ENCODE data around the gene ZNF747.
A peak's percentile ranks its signal among the peaks of the same experiment; 100 is the strongest.
"Not testable (repeated sequence)": the region's sequence is repeated elsewhere in the genome, so short reads cannot be mapped to it uniquely, and the experiment has no call there.

The ZNF747 gene

DNA sequence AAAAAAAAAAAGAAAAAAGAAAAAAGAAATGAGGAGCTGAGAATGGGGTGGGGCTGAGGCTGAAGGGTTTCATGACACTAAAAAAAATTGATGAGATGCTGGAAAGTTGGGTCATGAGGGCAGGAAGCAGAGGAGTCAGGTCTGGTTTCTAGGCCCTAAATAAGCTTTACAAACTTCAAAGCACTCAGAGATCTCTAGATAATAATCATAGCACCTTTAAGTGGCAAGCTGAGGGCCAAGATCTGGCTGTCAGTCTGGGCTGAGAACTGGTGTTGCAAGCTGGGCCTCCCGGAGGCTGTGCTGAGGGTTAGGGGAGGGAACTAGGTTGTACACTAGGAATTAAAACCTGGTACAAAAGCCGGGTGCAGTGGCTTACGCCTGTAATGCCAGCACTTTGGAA lies 17.1 kb upstream of the ZNF747 start:
- peak overlapping the region; percentile 70 for H3K4me3 Mint-ChIP-seq
- peak overlapping the region; percentile 92 for H3K27ac Mint-ChIP-seq
- H3K36me3 Mint-ChIP-seq (ENCODE audit: low read depth): peaks cover 36% of the 10 kb centered on the region
- peaks cover 50% of the 10 kb centered on the region for H3K4me1 Mint-ChIP-seq (ENCODE audit: low read depth)
- no peaks in the 10 kb centered on the region for H3K27me3 Mint-ChIP-seq (ENCODE audit: low read depth)
- no peaks in the 10 kb centered on the region for H3K9me3 Mint-ChIP-seq
- DNase-seq (ENCODE audit: low spot score): peak; percentile 73

DNA sequence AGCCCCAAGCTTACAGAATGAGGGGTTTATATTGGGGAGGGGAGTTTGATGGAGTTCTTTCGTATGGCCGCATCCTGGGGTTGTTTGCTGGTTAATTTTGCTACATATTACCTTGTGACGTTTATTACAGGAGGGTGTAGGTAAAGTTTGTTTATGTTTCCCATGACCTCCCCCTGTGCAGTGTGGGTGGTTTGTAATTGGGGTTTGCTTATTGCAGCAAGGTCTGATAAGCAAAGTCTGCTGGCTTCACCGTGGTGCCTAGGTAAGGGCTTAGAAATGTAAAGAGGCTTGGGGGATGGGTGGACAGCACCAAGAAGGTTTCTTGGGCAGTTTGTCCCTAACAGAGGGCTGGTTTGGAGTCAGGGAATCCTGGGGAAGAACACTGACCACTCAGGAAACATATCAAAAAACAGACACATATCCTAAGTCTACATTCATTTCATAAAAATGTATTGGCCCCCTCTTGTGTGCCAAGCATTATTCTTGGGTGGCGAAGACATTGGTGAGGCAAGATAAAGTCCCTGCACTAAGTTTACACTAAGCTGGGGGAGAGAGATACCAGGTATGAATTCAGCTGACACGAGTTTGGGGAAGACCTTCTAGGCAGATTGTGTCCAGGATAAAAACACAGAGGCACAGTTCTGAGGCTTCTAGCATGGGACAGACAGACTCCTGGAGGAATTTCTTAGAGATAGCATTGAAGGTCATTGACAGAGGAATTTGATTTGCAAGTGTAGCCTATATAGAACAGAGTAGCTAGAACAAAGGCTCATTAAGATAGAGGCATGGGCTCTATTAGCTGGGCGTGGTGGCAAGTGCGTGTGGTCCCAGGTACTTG lies 14.0 kb upstream of the ZNF747 start:
- H3K27me3 Mint-ChIP-seq (ENCODE audit: low read depth): no peaks in the 10 kb centered on the region
- H3K27ac Mint-ChIP-seq: no peak overlapping the region
- DNase-seq (ENCODE audit: low spot score): no peak
- no peak overlapping the region for H3K4me3 Mint-ChIP-seq
- peaks cover 37% of the 10 kb centered on the region for H3K4me1 Mint-ChIP-seq (ENCODE audit: low read depth)
- no peaks in the 10 kb centered on the region for H3K9me3 Mint-ChIP-seq
- H3K36me3 Mint-ChIP-seq (ENCODE audit: low read depth): peaks cover 18% of the 10 kb centered on the region

DNA sequence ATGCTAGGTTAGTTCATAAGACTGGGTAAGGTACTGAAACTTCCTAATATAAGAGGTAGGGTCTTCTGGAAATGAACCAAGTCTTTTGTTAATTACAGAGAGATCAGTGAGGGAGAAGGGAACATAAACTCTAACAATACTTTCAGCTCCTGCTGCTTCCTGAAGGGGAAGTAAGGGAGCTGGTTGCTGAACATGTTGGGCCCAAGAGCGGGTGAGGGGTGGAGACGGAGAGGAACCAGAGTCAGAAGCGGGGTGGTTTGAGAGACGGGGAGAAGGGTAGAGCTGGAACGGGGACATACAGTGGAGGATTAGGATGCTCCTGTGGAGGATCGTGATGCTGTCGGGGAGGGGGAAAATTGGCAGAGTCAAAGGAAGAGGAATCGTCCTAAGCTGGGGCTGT lies 11.5 kb upstream of the ZNF747 start:
- H3K9me3 Mint-ChIP-seq: no peaks in the 10 kb centered on the region
- no peaks in the 10 kb centered on the region for H3K27me3 Mint-ChIP-seq (ENCODE audit: low read depth)
- DNase-seq (ENCODE audit: low spot score): no peak
- no peak overlapping the region for H3K27ac Mint-ChIP-seq
- H3K4me1 Mint-ChIP-seq (ENCODE audit: low read depth): peaks cover 14% of the 10 kb centered on the region
- H3K36me3 Mint-ChIP-seq (ENCODE audit: low read depth): peaks cover 6% of the 10 kb centered on the region
- H3K4me3 Mint-ChIP-seq: no peak overlapping the region

DNA sequence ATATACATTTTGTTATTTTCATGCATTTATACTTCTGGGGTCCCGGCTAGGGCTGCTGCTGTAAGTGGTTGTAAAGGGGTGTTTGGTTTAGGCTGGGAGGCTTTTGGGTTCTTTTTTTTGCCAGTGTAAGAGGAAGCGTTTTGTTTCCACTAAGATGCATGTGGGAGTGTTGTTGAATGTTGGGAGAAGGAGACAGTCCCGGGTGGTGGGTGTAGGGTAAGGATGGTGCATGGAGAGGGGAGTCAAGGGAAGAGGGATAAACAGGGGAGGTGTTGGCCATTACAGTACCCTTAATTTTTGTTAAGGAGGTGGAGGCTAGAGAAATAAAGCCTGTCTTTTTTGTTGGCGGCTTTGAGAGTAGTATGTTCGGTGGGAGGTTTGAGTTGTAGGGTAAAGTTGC lies 8.4 kb upstream of the ZNF747 start:
- H3K9me3 Mint-ChIP-seq: no peaks in the 10 kb centered on the region
- no peaks in the 10 kb centered on the region for H3K4me1 Mint-ChIP-seq (ENCODE audit: low read depth)
- no peak overlapping the region for H3K27ac Mint-ChIP-seq
- DNase-seq (ENCODE audit: low spot score): no peak
- peaks cover 4% of the 10 kb centered on the region for H3K36me3 Mint-ChIP-seq (ENCODE audit: low read depth)
- no peak overlapping the region for H3K4me3 Mint-ChIP-seq
- no peaks in the 10 kb centered on the region for H3K27me3 Mint-ChIP-seq (ENCODE audit: low read depth)

DNA sequence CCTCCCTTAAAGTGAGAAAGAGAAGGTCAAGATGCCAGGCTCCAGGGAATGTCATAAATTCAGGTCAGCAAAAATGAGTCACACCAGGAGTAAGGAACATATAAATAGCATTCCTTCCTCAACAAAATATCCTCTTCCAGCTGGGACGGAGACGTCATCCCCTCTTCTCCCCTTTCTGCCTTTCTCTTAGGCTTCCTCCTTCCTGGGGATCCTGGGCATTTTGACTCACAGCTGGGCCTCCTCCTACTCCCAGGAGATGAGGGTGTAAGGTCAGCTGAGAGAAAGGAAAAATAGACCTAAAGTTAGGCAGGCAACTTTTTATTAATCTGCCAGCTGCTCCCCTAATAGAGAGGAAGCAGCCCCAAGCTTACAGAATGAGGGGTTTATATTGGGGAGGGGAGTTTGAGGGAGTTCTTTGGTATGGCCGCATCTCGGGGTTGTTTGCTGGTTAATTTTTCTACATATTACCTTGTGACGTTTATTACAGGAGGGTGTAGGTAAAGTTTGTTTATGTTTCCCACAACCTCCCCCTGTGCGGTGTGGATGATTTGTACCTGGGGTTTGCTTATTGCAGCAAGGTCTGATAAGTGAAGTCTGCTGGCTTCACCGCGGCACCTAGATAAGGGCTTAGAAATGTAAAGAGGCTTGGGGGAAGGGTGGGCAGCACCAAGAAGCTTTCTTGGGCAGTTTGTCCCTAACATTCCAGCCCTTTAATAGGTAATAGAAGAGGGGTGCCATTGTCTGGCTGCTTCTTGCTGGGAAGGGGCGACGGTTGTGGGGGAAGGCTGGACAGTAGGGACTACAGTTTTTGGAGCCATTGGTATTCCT lies 7.1 kb upstream of the ZNF747 start:
- H3K4me3 Mint-ChIP-seq: no peak overlapping the region
- H3K9me3 Mint-ChIP-seq: no peaks in the 10 kb centered on the region
- H3K36me3 Mint-ChIP-seq (ENCODE audit: low read depth): peaks cover 7% of the 10 kb centered on the region
- no peak overlapping the region for H3K27ac Mint-ChIP-seq
- H3K27me3 Mint-ChIP-seq (ENCODE audit: low read depth): no peaks in the 10 kb centered on the region
- peaks cover 7% of the 10 kb centered on the region for H3K4me1 Mint-ChIP-seq (ENCODE audit: low read depth)
- no peak for DNase-seq (ENCODE audit: low spot score)

DNA sequence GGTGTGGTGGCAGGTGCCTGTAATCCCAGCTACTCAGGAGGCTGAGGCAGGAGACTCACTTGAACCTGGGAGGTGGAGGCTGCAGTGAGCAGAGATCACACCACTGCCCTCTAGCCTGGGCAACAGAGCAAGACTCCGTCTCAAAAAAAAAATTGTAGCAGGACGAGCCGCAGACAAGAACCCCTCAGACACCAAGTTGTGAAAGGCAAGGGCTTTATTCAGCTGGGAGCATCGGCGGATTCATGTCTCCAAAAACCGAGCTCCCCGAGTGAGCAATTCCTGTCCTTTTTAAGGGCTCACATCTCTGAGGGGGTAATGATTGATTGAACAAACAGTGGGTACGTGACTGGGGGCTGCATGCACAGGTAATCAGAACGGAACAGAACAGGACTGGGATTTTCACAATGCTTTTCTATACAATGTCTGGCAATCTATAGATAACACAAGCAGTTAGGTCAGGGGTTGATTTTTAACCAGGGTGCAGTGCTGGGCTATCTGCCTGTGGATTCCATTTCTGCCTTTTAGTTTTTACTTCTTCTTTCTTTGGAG lies 6.3 kb upstream of the ZNF747 start:
- H3K4me3 Mint-ChIP-seq; H3K27me3 Mint-ChIP-seq (ENCODE audit: low read depth); H3K27ac Mint-ChIP-seq; DNase-seq (ENCODE audit: low spot score); H3K9me3 Mint-ChIP-seq: not testable (repeated sequence)
- Mint-ChIP-seq H3K36me3 (ENCODE audit: low read depth) (peaks cover 10% of the 10 kb centered on the region), H3K4me1 (ENCODE audit: low read depth) (peaks cover 13% of the 10 kb centered on the region)

DNA sequence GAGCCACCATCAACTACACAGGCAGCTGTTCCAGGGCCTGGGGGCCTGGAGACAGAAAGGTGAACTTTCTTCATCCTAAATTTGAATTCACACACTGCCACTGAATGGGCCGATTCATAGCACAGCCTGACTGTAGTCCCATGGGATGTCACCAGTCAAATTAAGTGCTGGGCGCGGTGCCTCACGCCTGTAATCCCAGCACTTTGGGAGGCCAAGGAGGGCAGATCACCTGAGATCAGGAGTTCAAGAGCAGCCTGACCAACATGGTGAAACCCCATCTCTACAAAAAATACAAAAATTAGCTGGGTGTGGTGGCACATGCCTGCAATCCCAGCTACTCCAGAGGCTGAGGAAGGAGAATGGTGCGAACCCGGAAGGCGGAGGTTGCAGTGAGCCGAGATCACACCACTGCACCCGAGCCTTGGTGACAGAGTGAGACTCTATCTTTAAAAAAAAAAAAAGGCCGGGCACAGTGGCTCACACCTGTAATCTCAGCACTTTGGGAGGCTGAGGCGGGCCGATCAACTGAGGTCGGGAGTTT lies 5.4 kb upstream of the ZNF747 start:
- not testable (repeated sequence) for H3K27me3 Mint-ChIP-seq (ENCODE audit: low read depth); H3K27ac Mint-ChIP-seq; H3K9me3 Mint-ChIP-seq; DNase-seq (ENCODE audit: low spot score); H3K4me3 Mint-ChIP-seq
- H3K36me3 Mint-ChIP-seq (ENCODE audit: low read depth): peaks cover 10% of the 10 kb centered on the region
- H3K4me1 Mint-ChIP-seq (ENCODE audit: low read depth): peaks cover 18% of the 10 kb centered on the region

DNA sequence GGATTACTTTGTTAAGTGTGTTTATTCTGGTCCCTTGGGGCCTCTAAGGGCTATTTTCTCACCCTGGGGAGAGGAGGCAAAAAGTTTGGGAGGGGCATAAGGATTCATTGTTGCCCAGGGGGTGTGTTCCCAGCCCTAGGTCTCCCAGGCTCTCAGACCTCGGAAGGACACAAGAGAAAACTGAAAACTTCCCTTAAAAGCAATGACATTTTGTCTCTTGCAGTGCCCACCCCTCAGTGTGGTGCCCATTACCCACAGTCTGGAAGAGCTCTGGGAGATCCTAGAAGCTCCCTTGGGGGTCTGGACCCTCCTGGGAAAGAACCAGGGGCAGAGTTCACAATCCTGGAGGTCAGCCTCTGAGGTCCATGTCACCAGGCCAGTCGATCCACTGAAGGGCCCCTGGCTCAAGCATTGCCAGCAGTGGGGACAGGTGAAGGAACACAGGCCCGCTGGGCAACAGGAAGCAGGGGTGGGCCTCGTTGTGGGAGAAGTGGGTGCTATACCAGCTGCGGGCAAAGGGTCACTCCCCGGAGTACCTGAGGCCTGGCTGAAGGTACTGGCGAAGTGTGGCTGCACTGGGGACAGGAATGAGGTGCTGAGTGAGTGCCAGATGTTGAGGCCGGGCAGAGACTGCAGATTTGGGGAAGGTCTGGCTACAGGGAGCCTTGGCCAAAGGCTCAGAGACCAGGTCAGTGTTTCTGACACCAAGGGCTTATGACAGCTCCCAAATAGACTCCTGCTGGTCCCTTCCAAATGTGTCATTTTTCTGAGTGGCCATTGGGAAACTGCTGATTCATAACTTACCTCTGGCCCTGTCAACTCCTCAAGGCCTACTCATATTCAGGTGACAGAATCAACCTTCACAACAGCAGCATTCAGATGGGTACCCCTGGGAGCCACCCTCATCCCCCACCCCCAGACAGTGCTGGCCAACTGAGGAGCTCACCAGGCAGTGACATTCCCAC lies 4.6 kb upstream of the ZNF747 start:
- Mint-ChIP-seq H3K36me3 (ENCODE audit: low read depth) (peaks cover 10% of the 10 kb centered on the region), H3K27me3 (ENCODE audit: low read depth) (no peaks in the 10 kb centered on the region), H3K4me3 (no peak overlapping the region), H3K27ac (no peak overlapping the region), H3K9me3 (no peaks in the 10 kb centered on the region), H3K4me1 (ENCODE audit: low read depth) (peaks cover 18% of the 10 kb centered on the region)
- DNase-seq (ENCODE audit: low spot score): no peak

DNA sequence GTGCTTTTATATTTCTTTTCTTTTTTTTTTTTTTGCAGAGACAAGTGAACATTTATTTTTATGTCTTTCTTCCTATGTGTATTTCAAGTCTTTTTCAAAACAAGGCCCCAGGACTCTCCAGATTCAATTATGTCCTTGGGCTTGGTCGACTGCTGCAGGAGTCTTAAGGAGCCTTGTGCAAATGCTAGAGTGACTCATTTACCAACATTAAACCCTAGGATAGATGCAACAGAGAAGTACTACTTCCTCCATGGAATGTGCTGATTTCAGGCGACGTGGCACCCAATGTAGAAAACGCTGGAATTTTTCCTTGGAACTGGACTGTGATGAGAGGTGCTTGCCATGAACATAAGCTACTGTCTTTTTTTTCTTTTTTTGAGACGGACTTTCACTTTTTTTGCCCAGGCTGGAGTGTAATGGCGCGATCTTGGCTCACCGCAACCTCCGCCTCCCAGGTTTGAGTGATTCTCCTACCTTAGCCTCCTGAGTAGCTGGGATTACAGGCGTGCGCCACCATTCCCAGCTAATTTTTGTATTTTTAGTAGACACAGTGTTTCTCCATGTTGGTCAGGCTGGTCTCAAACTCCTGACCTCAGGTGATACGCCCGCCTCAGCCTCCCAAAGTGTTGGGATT lies 1.9 kb upstream of the ZNF747 start:
- not testable (repeated sequence) for H3K27me3 Mint-ChIP-seq (ENCODE audit: low read depth); DNase-seq (ENCODE audit: low spot score); H3K9me3 Mint-ChIP-seq
- Mint-ChIP-seq H3K27ac (peak overlapping the region; percentile 98), H3K4me3 (peak overlapping the region; percentile 96), H3K36me3 (ENCODE audit: low read depth) (peaks cover 15% of the 10 kb centered on the region), H3K4me1 (ENCODE audit: low read depth) (peaks cover 27% of the 10 kb centered on the region)

DNA sequence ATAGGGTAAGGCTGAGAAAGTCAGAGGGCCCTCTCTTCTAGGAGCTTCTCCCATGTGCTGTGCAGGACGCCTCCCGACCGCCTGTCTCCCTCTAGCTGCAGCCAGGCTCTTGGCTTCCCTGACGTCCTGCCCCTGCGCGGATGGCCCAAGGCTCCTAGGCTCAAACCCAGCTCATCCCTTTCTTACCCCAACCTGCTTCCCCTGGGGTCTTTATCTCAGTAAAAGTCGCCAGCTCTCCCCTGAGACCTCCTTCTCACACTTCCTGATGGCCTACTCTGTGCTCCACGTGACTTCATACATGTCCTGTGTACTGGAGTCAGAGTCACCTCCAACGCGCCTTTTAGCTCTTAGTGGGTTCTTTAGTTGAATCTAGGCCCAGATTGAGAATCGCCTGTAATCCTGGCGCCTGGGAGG lies 1.1 kb upstream of the ZNF747 start:
- Mint-ChIP-seq H3K27ac (peak overlapping the region; percentile 98), H3K4me1 (ENCODE audit: low read depth) (peaks cover 30% of the 10 kb centered on the region), H3K4me3 (peak overlapping the region; percentile 96), H3K27me3 (ENCODE audit: low read depth) (no peaks in the 10 kb centered on the region), H3K36me3 (ENCODE audit: low read depth) (peaks cover 15% of the 10 kb centered on the region), H3K9me3 (no peaks in the 10 kb centered on the region)
- DNase-seq (ENCODE audit: low spot score): peak; percentile 70

DNA sequence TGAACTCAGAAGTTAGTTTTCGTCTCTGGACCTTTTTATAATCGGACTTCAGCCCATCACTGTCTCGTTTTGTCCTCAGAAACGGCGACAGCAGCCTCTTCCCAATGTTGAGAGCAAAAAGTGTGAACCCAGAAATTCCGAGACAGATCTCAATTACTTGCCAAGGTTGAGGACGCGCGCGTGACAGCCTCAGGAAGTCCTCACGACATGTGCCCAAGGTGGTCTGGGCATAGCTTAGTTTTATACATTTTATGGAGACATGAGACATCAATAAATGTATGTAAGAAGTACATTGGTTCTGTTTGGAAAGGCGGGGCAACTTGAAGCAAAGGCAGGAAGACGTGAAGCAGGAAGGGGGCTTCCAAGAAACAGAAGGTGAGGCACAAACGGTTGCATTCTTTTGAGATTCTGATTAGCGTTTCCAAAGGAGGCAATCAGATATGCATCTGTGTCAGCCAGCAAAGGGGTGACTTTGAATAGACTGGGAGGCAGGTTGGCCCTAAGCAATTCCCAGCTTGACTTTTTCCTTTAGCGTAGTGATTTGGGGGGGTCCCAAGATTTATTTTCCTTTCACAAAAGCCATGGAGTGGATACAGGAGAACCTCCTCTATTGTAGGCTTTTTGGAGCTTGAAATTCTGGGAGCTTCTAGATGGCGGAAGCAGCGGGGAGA lies 583 bp upstream of the ZNF747 start:
- H3K27me3 Mint-ChIP-seq (ENCODE audit: low read depth): no peaks in the 10 kb centered on the region
- H3K9me3 Mint-ChIP-seq: no peaks in the 10 kb centered on the region
- peaks cover 32% of the 10 kb centered on the region for H3K4me1 Mint-ChIP-seq (ENCODE audit: low read depth)
- DNase-seq (ENCODE audit: low spot score): no peak
- peaks cover 17% of the 10 kb centered on the region for H3K36me3 Mint-ChIP-seq (ENCODE audit: low read depth)
- peak overlapping the region; percentile 98 for H3K27ac Mint-ChIP-seq
- H3K4me3 Mint-ChIP-seq: peak overlapping the region; percentile 96

DNA sequence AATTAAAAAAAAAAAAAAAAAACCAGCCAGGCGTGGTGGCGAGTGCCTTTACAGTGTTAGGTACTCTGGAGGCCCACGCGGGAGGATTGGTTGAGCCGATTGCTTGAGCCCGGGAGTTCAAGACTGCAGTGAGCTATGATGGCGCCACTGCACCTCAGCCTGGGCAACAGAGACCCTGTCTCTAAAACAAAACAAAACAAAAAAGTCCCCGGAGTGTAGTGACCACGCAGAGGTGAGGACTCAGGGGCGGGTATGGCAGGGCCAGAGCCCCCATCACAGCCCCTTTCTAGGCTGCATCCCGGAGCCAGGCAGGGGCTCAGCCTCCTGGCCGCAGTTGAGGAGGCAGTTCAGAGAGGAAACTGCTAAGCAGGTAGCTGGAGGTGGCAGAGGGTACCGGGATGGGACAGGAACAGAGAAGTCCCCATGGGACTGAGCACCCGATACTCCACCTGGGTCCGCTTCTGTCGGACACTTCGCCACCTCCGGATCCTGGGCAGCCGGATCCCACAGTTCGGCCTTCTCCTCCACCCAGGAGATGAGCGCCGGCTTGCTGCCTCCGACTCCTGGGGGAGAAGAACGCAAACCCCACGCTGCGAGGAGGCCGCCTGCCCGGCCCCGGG lies 800 bp downstream of the ZNF747 start:
- DNase-seq (ENCODE audit: low spot score): no peak
- no peaks in the 10 kb centered on the region for H3K27me3 Mint-ChIP-seq (ENCODE audit: low read depth)
- H3K4me3 Mint-ChIP-seq: peak overlapping the region; percentile 96
- peaks cover 15% of the 10 kb centered on the region for H3K36me3 Mint-ChIP-seq (ENCODE audit: low read depth)
- H3K9me3 Mint-ChIP-seq: no peaks in the 10 kb centered on the region
- H3K4me1 Mint-ChIP-seq (ENCODE audit: low read depth): peaks cover 35% of the 10 kb centered on the region
- peak overlapping the region; percentile 91 for H3K27ac Mint-ChIP-seq

Data from T-helper 2 cell treated with Interferon-gamma antibody and Interleukin-4, amounts not matched to agents 5 μg/mL and 100 μg/mL, for 36 hours (primary cell).